Osteocyte (in vitro differentiated cells): ENCODE data around the gene TTC19. TPM values are rescaled to one million over a fixed set of nuclear protein-coding genes. Genes with fewer than 3 reads are reported as not detected.

Source experiments
- DNase-seq: peaks from one replicate; pipeline ENCODE4 v3.0.0; 2021; ENCODE audit warnings: mixed read lengths; ENCODE audit not compliant: unreplicated experiment; ENCODE audit errors: extremely low spot score
- H3K27ac Mint-ChIP-seq: one replicate; pipeline ENCODE4 v1.8.0; 2021; ENCODE audit warnings: mild to moderate bottlenecking, mixed read lengths; ENCODE audit not compliant: unreplicated experiment
- H3K27me3 Mint-ChIP-seq: one replicate; pipeline ENCODE4 v1.8.0; 2021; ENCODE audit warnings: mixed read lengths; ENCODE audit not compliant: unreplicated experiment
- H3K36me3 Mint-ChIP-seq: one replicate; pipeline ENCODE4 v1.8.0; 2021; ENCODE audit warnings: mixed read lengths; ENCODE audit not compliant: unreplicated experiment
- H3K4me1 Mint-ChIP-seq: one replicate; pipeline ENCODE4 v1.8.0; 2021; ENCODE audit warnings: mixed read lengths; ENCODE audit not compliant: unreplicated experiment
- H3K4me3 Mint-ChIP-seq: one replicate; pipeline ENCODE4 v1.8.0; 2021; ENCODE audit warnings: mild to moderate bottlenecking, moderate library complexity, mixed read lengths; ENCODE audit not compliant: unreplicated experiment
- H3K9me3 Mint-ChIP-seq: one replicate; pipeline ENCODE4 v1.8.0; 2021; ENCODE audit warnings: mixed read lengths; ENCODE audit not compliant: unreplicated experiment
- total RNA-seq: library from RNA; stranded (reverse); gene quantifications from 2 replicates; pipeline ENCODE4 v1.2.1, GENCODE V29; 2021
- TF ChIP-seq, protein P1 (sequence below): fragments of 200-600 bp; sonication (generic); IDR thresholded peaks from 2 replicates; pipeline ENCODE4 v1.5.0; 2021; ENCODE audit warnings: antibody characterized with exemption, mild to moderate bottlenecking, moderate library complexity

TTC19 gene
- total RNA-seq, 1 donor from 2014 or later = 34.4 TPM

DNA sequence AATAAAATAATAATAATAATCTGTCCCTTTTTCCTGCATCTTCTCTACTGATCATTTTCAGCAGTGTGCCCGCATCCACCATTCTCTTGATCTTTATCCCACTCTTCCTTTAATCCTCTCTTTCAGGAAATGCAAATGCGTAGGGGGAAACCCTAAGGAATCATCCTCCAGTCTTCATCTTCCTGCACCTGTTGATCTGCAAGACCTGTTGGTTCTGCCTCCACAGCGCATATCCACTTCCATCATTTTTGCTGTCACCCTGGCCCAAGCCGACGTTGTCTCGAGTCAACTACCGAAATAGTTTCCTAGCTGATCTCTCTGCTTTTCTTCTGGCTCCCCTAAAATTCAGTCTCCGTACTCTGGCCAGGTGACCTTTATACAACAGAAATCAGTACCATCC is 30.2 kb upstream of the TTC19 start:
- no peak overlapping the region for H3K4me3 Mint-ChIP-seq
- peaks cover 45% of the 10 kb centered on the region for H3K4me1 Mint-ChIP-seq
- H3K27ac Mint-ChIP-seq = no peak overlapping the region
- H3K36me3 Mint-ChIP-seq = peaks cover 4% of the 10 kb centered on the region
- no peak for DNase-seq
- no peaks in the 10 kb centered on the region for H3K9me3 Mint-ChIP-seq
- TF ChIP-seq, protein P1, sequence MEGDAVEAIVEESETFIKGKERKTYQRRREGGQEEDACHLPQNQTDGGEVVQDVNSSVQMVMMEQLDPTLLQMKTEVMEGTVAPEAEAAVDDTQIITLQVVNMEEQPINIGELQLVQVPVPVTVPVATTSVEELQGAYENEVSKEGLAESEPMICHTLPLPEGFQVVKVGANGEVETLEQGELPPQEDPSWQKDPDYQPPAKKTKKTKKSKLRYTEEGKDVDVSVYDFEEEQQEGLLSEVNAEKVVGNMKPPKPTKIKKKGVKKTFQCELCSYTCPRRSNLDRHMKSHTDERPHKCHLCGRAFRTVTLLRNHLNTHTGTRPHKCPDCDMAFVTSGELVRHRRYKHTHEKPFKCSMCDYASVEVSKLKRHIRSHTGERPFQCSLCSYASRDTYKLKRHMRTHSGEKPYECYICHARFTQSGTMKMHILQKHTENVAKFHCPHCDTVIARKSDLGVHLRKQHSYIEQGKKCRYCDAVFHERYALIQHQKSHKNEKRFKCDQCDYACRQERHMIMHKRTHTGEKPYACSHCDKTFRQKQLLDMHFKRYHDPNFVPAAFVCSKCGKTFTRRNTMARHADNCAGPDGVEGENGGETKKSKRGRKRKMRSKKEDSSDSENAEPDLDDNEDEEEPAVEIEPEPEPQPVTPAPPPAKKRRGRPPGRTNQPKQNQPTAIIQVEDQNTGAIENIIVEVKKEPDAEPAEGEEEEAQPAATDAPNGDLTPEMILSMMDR = no peak
- H3K27me3 Mint-ChIP-seq = no peaks in the 10 kb centered on the region

- peaks cover 6% of the 10 kb centered on the region for H3K36me3 Mint-ChIP-seq
- DNase-seq = no peak
- H3K9me3 Mint-ChIP-seq = no peaks in the 10 kb centered on the region
- TF ChIP-seq, protein P1 = no peak
- peaks cover 35% of the 10 kb centered on the region for H3K4me1 Mint-ChIP-seq
- H3K4me3 Mint-ChIP-seq = no peak overlapping the region
- no peak overlapping the region for H3K27ac Mint-ChIP-seq
- no peaks in the 10 kb centered on the region for H3K27me3 Mint-ChIP-seq
Observed at GRCh38 chr17:15970500-15970899, 29.1 kb upstream of the TTC19 start.

GRCh38 chr17:15971098-15971678 is 28.4 kb upstream of the TTC19 start:
- peaks cover 6% of the 10 kb centered on the region for H3K36me3 Mint-ChIP-seq
- no peak for DNase-seq
- H3K27me3 Mint-ChIP-seq = no peaks in the 10 kb centered on the region
- TF ChIP-seq, protein P1 = no peak
- no peak overlapping the region for H3K4me3 Mint-ChIP-seq
- no peak overlapping the region for H3K27ac Mint-ChIP-seq
- peaks cover 28% of the 10 kb centered on the region for H3K4me1 Mint-ChIP-seq
- H3K9me3 Mint-ChIP-seq = no peaks in the 10 kb centered on the region

DNA sequence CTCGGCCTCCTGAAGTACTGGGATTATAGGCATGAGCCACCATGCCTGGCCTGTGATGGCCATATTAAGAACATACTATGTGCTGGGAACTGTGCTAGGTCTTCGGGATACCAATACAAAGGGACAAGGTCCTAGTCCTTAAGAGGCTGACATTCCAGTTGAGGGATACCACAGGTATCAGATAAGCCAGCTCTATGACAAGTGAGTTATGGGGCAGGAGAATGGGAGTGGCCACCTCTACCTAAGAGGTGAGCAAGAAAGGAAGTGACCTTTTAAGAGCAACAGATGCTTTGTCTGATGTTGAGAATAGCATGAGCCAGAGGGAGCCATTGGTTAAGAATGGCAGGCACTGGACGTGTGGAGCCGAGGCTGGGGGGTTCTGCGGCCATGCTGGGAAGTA is 27.7 kb upstream of the TTC19 start:
- H3K27me3 Mint-ChIP-seq = no peaks in the 10 kb centered on the region
- H3K9me3 Mint-ChIP-seq = no peaks in the 10 kb centered on the region
- peaks cover 8% of the 10 kb centered on the region for H3K36me3 Mint-ChIP-seq
- TF ChIP-seq, protein P1 = no peak
- DNase-seq = no peak
- no peak overlapping the region for H3K4me3 Mint-ChIP-seq
- H3K4me1 Mint-ChIP-seq = peaks cover 22% of the 10 kb centered on the region
- no peak overlapping the region for H3K27ac Mint-ChIP-seq

DNA sequence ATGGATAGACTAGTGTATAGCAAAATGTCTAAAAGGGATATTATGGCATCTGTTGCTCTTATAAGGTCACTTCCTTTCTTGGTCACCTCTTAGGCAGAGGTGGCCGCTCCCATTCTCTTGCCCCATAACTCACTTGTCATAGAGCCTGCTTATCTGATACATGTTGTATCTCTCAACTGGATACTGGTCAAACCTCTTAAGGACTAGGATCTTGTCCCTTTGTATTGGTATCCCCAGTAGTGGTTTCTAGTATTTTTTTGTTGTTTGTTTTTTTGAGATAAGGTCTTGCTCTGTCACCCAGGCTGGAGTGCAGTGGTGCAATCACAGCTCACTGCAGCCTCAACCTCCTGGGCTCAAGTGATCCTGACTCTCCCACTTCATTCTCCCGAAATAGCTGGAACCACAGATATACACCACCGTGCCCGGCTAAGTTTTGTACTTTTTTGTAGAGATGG is 27.1 kb upstream of the TTC19 start:
- peaks cover 17% of the 10 kb centered on the region for H3K4me1 Mint-ChIP-seq
- TF ChIP-seq, protein P1 = no peak
- no peak overlapping the region for H3K27ac Mint-ChIP-seq
- no peaks in the 10 kb centered on the region for H3K27me3 Mint-ChIP-seq
- peaks cover 13% of the 10 kb centered on the region for H3K36me3 Mint-ChIP-seq
- no peaks in the 10 kb centered on the region for H3K9me3 Mint-ChIP-seq
- DNase-seq = no peak
- H3K4me3 Mint-ChIP-seq = no peak overlapping the region
